ENCODE data around the gene TK1.

The TK1 gene

DNA sequence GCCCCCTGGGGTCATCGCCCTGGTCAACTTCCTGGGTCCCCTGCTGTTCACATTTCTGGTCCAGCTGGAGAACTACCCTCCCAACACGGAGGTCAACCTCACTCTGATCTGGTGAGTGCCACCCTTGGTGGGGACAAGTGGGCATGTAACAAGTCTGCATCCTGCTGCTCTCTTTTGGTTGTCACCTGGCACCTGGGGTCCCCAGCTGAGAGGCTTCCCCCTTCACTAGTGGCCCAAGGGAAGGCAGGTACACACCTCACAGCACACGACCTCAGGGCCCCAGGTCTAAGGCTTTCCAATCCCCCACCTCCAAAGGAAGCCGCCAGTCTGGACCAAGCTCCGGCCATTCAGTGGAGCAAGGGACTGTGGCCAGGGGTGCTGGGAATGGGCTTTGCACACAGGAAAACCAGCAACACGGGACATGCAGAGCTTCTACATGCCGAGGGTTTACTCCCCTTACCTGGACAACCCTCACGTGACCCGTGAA, 51.9 kb downstream of the TK1 start:
- TF ChIP-seq, protein P1, sequence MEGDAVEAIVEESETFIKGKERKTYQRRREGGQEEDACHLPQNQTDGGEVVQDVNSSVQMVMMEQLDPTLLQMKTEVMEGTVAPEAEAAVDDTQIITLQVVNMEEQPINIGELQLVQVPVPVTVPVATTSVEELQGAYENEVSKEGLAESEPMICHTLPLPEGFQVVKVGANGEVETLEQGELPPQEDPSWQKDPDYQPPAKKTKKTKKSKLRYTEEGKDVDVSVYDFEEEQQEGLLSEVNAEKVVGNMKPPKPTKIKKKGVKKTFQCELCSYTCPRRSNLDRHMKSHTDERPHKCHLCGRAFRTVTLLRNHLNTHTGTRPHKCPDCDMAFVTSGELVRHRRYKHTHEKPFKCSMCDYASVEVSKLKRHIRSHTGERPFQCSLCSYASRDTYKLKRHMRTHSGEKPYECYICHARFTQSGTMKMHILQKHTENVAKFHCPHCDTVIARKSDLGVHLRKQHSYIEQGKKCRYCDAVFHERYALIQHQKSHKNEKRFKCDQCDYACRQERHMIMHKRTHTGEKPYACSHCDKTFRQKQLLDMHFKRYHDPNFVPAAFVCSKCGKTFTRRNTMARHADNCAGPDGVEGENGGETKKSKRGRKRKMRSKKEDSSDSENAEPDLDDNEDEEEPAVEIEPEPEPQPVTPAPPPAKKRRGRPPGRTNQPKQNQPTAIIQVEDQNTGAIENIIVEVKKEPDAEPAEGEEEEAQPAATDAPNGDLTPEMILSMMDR (IDR thresholded peaks at IDR 0.05; ENCODE audit: insufficient read depth, missing control alignments) = no peak
- FAIRE-seq (no peak), DNase-seq (ENCODE audit: insufficient read length, low spot score) (no peak)

DNA sequence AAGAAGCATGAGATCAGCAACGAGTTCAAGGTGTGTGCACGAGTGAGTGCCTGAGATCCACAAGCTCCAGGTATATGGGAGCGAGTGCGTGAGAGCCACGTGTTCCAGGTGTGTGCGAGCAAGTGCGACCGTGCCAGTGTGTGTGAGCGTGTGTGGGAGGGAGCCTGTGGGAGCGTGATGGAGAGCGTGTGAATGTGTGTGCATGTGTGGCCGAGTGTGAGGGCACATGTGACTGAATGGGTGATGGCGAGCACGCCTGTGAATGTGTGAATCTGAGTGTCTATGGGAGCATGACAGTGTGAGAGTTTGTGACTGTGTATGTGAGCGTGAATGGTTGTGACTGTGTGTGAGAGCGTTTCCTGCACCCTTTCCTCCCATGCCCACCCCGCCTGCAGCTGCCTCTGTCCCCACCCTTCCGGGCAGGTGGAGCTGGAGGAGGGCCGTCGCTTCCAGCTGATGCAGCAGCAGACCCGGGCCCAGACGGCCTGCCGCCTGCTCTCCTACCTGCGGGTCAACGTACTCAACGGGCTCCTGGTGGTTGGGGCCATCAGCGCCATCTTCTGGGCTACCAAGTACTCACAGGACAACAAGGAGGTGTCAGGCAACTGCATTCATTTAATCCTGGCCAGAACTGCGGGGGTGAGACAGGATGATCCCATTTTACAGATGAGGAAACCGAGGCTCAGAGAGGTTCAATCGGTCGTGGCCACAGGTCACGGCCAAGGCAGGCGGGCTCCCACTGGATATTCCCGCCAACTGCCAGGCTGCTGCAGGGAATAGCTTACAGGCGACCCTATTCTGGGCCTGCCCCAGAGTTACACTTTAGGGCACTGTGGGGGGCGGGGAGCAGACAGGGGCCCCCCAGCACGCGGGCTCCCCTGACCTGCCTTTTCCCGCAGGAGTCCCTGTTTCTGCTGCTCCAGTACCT, 52.6 kb downstream of the TK1 start:
- DNase-seq (ENCODE audit: insufficient read length, low spot score) = peak; percentile 66
- TF ChIP-seq, protein P1 (IDR thresholded peaks at IDR 0.05; ENCODE audit: insufficient read depth, missing control alignments) = peak; percentile 67
- no peak for FAIRE-seq

DNA sequence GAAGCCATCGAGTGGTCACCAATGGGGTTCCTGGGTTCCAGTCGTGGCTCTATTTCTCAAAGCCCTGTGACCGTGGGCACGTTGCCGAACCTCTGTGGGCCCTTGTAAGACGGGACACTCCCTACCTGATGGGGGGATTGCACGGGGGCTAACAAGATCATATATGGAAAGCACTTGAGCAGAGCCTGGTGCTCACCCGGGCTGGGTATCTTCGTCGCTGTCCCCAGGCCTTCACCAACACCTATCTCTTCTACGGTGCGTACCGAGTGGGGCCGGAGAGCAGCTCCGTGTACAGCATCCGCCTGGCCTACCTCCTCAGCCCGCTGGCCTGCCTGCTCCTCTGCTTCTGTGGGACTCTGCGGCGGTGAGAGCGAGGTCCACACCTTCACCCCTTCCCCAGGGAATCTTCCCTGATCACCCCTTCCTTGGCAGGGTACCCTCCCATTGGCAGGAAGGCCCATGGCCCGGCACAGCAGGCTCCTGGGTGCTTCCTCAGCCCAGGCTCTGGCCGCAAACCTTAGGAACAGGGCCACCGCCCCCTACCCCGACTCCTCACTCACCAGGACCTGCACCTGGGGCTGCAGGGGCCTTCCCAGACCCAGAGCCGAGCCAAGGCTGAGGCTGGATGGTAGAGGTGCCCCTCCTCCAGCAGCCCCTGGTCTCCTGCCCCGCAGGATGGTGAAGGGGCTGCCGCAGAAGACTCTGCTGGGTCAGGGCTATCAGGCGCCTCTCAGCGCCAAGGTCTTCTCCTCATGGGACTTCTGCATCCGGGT, 53.5 kb downstream of the TK1 start:
- FAIRE-seq (no peak), DNase-seq (ENCODE audit: insufficient read length, low spot score) (no peak)
- TF ChIP-seq, protein P1 (IDR thresholded peaks at IDR 0.05; ENCODE audit: insufficient read depth, missing control alignments) = no peak

DNA sequence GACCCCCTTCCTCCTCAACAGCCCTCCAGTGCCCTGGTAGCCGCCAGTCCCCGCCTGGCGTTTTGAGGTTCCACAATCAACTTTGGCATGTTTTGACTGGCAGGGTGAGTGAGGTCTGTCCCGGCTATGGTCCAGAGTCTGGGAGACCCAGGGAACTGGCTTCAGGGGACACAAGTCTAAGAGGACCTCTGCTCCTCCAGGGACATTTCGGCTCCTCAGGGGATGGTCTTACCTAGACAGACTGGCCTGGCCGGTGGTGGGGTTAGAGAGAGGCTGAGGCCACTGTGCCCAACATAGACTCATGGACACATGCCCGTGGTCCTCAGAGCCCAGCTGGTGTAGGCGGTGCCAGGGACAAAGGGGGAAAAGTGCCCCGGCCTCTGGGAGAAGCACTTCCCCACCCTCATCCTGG, 54.1 kb downstream of the TK1 start:
- TF ChIP-seq, protein P1 (IDR thresholded peaks at IDR 0.05; ENCODE audit: insufficient read depth, missing control alignments) = no peak
- DNase-seq (ENCODE audit: insufficient read length, low spot score) (no peak), FAIRE-seq (no peak)

DNA sequence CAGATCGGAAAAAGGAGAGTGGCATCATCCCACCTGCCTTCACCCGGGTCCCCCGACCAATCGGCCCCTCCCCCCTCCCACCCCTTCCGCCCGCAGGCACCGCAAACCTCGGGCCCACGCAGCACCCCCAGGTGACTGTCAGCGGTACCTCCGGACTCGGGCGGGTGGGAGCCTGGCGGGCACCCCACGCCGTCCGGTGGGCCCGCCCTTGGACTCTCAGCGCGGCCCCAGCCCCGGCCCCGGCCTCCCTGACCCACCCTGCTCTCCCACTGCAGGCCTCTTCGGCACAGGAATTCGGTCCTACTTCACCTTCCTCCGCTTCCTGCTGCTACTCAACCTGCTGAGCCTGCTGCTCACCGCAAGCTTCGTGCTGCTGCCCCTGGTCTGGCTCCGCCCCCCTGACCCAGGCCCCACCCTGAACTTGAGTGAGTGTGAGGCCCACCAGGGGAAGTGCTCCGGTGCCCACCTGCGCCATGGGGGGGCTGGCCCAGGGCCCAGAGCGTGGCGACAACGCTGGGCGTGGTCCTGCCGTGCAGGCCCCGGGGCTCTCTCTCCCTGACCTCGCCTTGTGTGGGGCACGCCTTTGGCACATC, 54.7 kb downstream of the TK1 start:
- TF ChIP-seq, protein P1 (IDR thresholded peaks at IDR 0.05; ENCODE audit: insufficient read depth, missing control alignments) = no peak
- DNase-seq (ENCODE audit: insufficient read length, low spot score) (no peak), FAIRE-seq (no peak)

DNA sequence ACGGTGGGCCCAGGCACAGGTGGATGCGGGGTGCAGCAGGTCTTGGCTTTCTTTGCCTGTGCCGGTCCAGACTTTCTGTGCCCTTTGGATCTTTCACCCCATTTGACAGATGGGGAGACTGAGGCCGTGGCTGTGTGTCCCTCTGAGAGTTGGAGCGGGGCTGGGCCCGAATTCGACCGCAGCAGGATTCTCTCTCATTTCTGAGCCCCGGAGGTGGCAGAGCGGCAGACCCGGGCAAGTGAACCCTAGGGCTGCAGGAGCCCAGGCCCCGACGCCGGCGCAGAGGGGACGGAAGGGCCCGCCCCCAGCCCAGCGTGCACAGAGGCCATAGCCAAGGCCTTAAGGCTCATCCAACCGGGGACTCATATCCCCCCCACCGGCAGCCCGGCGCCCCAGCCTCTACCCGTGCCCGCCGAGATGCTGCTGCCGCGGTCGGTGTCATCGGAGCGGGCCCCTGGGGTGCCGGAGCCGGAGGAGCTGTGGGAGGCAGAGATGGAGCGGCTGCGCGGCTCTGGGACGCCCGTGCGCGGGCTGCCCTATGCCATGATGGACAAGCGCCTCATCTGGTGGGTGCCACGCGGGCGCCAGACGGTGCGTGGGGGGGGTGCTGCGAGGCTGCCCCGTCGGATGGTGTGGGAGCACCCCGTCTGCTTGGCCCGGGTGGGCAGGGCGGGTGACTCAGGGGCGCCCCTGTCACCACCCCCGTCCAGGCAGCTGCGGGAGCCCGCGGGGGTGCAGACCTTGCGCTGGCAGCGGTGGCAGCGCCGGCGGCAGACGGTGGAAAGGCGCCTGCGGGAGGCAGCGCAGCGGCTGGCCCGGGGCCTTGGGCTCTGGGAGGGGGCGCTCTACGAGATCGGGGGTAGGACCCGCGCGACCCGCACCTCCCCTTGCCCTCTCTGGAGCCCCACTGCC, 55.4 kb downstream of the TK1 start:
- DNase-seq (ENCODE audit: insufficient read length, low spot score) (no peak), FAIRE-seq (no peak)
- TF ChIP-seq, protein P1 (IDR thresholded peaks at IDR 0.05; ENCODE audit: insufficient read depth, missing control alignments) = no peak

Measured in D721Med (cell line).